Measurements from ENCODE around the gene TTYH3. TPM values are rescaled to one million over a fixed set of nuclear protein-coding genes. Genes with fewer than 3 reads are reported as not detected.
A peak's percentile ranks its signal among the peaks of the same experiment; 100 is the strongest.

TTYH3 gene
- total RNA-seq, 1 donor from 2014 or later, result 237 TPM

- no peaks in the 10 kb centered on the region for H3K27me3 Mint-ChIP-seq (ENCODE audit: low read depth)
- no peak for DNase-seq (ENCODE audit: low read depth, low spot score)
- H3K9me3 Mint-ChIP-seq, result no peaks in the 10 kb centered on the region
- no peak overlapping the region for H3K4me3 Mint-ChIP-seq
- H3K36me3 Mint-ChIP-seq (ENCODE audit: low read depth), result no peaks in the 10 kb centered on the region
- peaks cover 32% of the 10 kb centered on the region for H3K4me1 Mint-ChIP-seq
- TF ChIP-seq CTCF (conservative IDR thresholded peaks at IDR 0.05), result no peak
- H3K27ac Mint-ChIP-seq (ENCODE audit: unreplicated experiment), result no peak overlapping the region
Measured at GRCh38 chr7:2638224-2638991, 6.6 kb downstream of the TTYH3 start.

DNA sequence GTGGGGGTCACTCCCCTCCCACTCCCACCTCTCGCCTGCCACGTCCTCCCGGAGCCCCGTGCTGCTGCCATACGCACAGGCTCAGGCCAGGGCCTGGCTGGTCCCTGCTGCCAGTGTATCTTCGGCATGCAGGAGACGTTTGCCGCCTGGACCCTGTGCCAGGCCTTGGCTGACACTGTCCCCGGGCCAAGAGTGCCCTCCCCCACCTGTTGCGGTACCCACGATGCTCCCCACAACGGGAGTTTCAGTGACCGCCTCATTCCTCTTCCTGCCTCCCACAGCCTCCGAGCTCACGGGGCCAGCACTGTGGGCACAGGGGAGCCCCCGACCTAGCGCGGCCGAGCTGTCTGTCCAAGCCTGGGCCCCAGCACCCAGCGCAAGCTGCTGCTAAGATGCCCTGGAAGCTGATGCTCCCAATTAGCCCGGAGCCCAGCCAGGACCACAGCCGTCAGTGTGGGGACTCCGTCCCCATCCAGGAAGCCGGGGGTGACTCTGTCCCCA, 7.4 kb downstream of the TTYH3 start:
- no peak for TF ChIP-seq CTCF (conservative IDR thresholded peaks at IDR 0.05)
- H3K4me3 Mint-ChIP-seq, result peak overlapping the region; percentile 70
- peaks cover 31% of the 10 kb centered on the region for H3K4me1 Mint-ChIP-seq
- no peak overlapping the region for H3K27ac Mint-ChIP-seq (ENCODE audit: unreplicated experiment)
- H3K36me3 Mint-ChIP-seq (ENCODE audit: low read depth), result no peaks in the 10 kb centered on the region
- H3K27me3 Mint-ChIP-seq (ENCODE audit: low read depth), result no peaks in the 10 kb centered on the region
- no peak for DNase-seq (ENCODE audit: low read depth, low spot score)
- H3K9me3 Mint-ChIP-seq, result no peaks in the 10 kb centered on the region

DNA sequence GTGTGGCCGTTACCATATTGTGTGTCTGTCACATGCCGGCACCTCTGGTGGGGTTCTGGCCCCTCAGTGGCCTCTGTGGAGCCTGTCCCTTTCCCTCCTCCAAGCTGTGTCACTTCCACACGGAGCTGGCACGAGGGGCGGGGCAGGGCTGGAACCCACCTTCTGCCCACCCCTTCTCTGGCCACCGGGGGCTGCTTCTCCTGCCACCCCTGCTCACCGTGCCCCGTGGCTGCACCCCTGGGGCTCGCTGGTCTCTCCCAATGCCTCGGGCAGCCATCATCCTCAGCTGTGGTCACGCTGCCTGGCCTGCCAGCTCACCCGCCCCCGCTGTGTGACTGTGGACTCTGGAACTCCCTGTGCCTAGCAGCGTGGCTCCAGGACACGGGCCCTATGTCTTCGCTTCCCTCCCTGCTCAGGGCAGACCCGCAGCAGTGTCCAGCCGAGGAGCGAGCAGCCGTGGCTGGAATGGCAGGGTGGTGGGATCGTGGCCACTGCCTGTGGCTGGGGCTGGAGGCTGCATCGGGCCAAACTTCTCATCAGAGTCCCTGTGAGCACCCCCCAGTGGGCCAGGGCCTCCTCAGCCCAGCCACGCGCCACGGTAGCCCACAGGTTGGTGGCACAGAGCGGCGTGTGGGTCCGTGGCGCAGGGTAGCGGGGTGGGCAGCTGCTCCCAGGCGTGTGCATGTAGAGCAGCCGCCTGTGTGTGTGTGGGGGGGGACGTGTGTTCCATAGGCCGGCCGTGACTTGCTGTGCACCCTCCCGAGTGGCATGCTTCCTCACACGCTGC, 8.1 kb downstream of the TTYH3 start:
- Mint-ChIP-seq H3K9me3 (no peaks in the 10 kb centered on the region), H3K27ac (ENCODE audit: unreplicated experiment) (no peak overlapping the region), H3K4me1 (peaks cover 37% of the 10 kb centered on the region), H3K36me3 (ENCODE audit: low read depth) (no peaks in the 10 kb centered on the region), H3K27me3 (ENCODE audit: low read depth) (no peaks in the 10 kb centered on the region), H3K4me3 (peak overlapping the region; percentile 70)
- TF ChIP-seq CTCF (conservative IDR thresholded peaks at IDR 0.05), result no peak
- no peak for DNase-seq (ENCODE audit: low read depth, low spot score)

GRCh38 chr7:2640482-2640830, 8.7 kb downstream of the TTYH3 start:
- H3K36me3 Mint-ChIP-seq (ENCODE audit: low read depth), result no peaks in the 10 kb centered on the region
- peak overlapping the region; percentile 35 for H3K4me3 Mint-ChIP-seq
- H3K4me1 Mint-ChIP-seq, result peaks cover 37% of the 10 kb centered on the region
- H3K9me3 Mint-ChIP-seq, result no peaks in the 10 kb centered on the region
- no peak for TF ChIP-seq CTCF (conservative IDR thresholded peaks at IDR 0.05)
- DNase-seq (ENCODE audit: low read depth, low spot score), result no peak
- peak overlapping the region; percentile 71 for H3K27ac Mint-ChIP-seq (ENCODE audit: unreplicated experiment)
- no peaks in the 10 kb centered on the region for H3K27me3 Mint-ChIP-seq (ENCODE audit: low read depth)

GRCh38 chr7:2640846-2641316, 9.1 kb downstream of the TTYH3 start:
- Mint-ChIP-seq H3K4me3 (peak overlapping the region; percentile 35), H3K27ac (ENCODE audit: unreplicated experiment) (peak overlapping the region; percentile 71), H3K36me3 (ENCODE audit: low read depth) (no peaks in the 10 kb centered on the region), H3K27me3 (ENCODE audit: low read depth) (no peaks in the 10 kb centered on the region), H3K4me1 (peaks cover 38% of the 10 kb centered on the region), H3K9me3 (no peaks in the 10 kb centered on the region)
- no peak for TF ChIP-seq CTCF (conservative IDR thresholded peaks at IDR 0.05)
- DNase-seq (ENCODE audit: low read depth, low spot score), result no peak

Data from neural crest cell (in vitro differentiated cells).